K562 (cell line): ENCODE results near the gene PCED1B. TPM values are rescaled to one million over a fixed set of nuclear protein-coding genes. Genes with fewer than 3 reads are reported as not detected.
A peak's percentile ranks its signal among the peaks of the same experiment; 100 is the strongest.

Experiments used
- ATAC-seq: fragments of 200-7000 bp; cut with Tn5 transposase; 3 replicates; pipeline ENCODE4 v1.9.1; 2020; ENCODE audit warnings: moderate library complexity
- BruUV-seq: library from RNA; stranded (reverse); fragments of 400-500 nt; replicated peaks from 2 replicates; lab custom pipeline; 2021; lab: Mats Ljungman, UMichigan
- CTCF ChIA-PET: fragments of 300-600 bp; formaldehyde crosslinking; extraction: SDS; loops from one replicate; lab custom pipeline; 2021; ENCODE audit warnings: low intra/inter-chr PET ratio; lab: Yijun Ruan, JAX
- POLR2A ChIA-PET: fragments of 300-600, 350-650 bp; sonication (Branson Sonifier 250); formaldehyde crosslinking; extraction: SDS; loops from one replicate; lab custom pipeline; 2021; ENCODE audit warnings: antibody characterized with exemption, inconsistent platforms; lab: Yijun Ruan, JAX
- DNase-seq, 4 experiments: peaks; one replicate each; pipeline versions ENCODE4 v3.0.0 to v3.0.0-alpha.2; 2011 to 2018; ENCODE audit warnings: low spot score in 3 of 4, mixed read lengths in 3 of 4; ENCODE audit errors: extremely low read depth in 1 of 4
- FAIRE-seq: peaks from 2 replicates; lab custom pipeline; 2011; peaks lifted over from hg19 to GRCh38; lab: Jason Lieb, UNC
- H2AFZ ChIP-seq: 2 replicates; pipeline ENCODE4 v1.6.0; 2011; ENCODE audit warnings: low read depth, low read length, control low read depth, inconsistent platforms
- H3K27ac ChIP-seq: fragments of 200-600 bp; 3 replicates; pipeline ENCODE4 v1.8.0; 2011; ENCODE audit warnings: low read depth, mild to moderate bottlenecking, control low read depth, inconsistent platforms, low read length, moderate library complexity, mixed read lengths; ENCODE audit errors: extremely low read depth
- H3K27me3 ChIP-seq, 2 experiments: fragments of 300-600 bp in 1 of 2; 2 replicates in 1 of 2; 3 replicates in 1 of 2; pipeline versions ENCODE4 v1.6.0 to v1.8.0; 2011; ENCODE audit warnings: inconsistent platforms in 2 of 2, low read length in 2 of 2, mild to moderate bottlenecking in 1 of 2, mixed read lengths in 1 of 2, moderate library complexity in 1 of 2; ENCODE audit not compliant: control insufficient read depth in 2 of 2, insufficient read depth in 2 of 2
- H3K36me3 ChIP-seq: fragments of 300-600 bp; 3 replicates; pipeline ENCODE4 v1.8.0; 2011; ENCODE audit warnings: mild to moderate bottlenecking, low read length, inconsistent platforms; ENCODE audit not compliant: control insufficient read depth, insufficient read depth
- H3K4me1 ChIP-seq, 2 experiments: fragments of 200-600 bp in 1 of 2; replicated peaks in 1 of 2; 2 replicates in 1 of 2; 3 replicates in 1 of 2; pipeline versions ENCODE4 v1.5.1 to v1.8.0; 2011; ENCODE audit warnings: inconsistent platforms in 2 of 2, low read length in 2 of 2, mild to moderate bottlenecking in 1 of 2, mixed read lengths in 1 of 2, moderate library complexity in 1 of 2; ENCODE audit not compliant: control insufficient read depth in 2 of 2, insufficient read depth in 2 of 2
- H3K4me2 ChIP-seq: 2 replicates; pipeline ENCODE4 v1.6.1; 2011; ENCODE audit warnings: low read length, control low read depth, inconsistent platforms, mixed read lengths; ENCODE audit not compliant: insufficient read depth
- H3K4me3 ChIP-seq: fragments of 200-600 bp; sonication (generic), shearing (Covaris generic); 2 replicates; pipeline ENCODE4 v1.5.1; 2016; ENCODE audit warnings: control low read depth, inconsistent platforms
- H3K79me2 ChIP-seq: fragments of 200-600 bp; 3 replicates; pipeline ENCODE4 v1.8.0; 2011; ENCODE audit warnings: low read length, inconsistent platforms; ENCODE audit not compliant: control insufficient read depth, insufficient read depth
- H3K9ac ChIP-seq, 2 experiments: 2 replicates each; pipeline versions ENCODE4 v1.6.0 to v1.6.1; 2011; ENCODE audit warnings: low read depth in 2 of 2, low read length in 2 of 2, control low read depth in 1 of 2, inconsistent platforms in 1 of 2, mild to moderate bottlenecking in 1 of 2, mixed read lengths in 1 of 2; ENCODE audit not compliant: insufficient read depth in 1 of 2
- H3K9me1 ChIP-seq: one replicate; pipeline ENCODE4 v1.6.0; 2011; ENCODE audit warnings: inconsistent platforms, mild to moderate bottlenecking, low read length, moderate library complexity; ENCODE audit not compliant: control insufficient read depth, insufficient read depth
- H3K9me3 ChIP-seq: replicated peaks from 2 replicates; pipeline ENCODE4 v1.5.1; 2011; ENCODE audit warnings: low read depth, low read length, inconsistent platforms; ENCODE audit not compliant: control insufficient read depth, insufficient read depth
- H4K20me1 ChIP-seq: replicated peaks from 2 replicates; pipeline ENCODE4 v1.6.1; 2011; ENCODE audit warnings: low read length, inconsistent platforms, mixed read lengths; ENCODE audit not compliant: control insufficient read depth, insufficient read depth
- ARNT ChIP-seq, 2 experiments: fragments of 450-650 bp; IDR thresholded peaks; 2 replicates each; pipeline ENCODE4 v1.6.1; 2016; ENCODE audit warnings: mild to moderate bottlenecking in 1 of 2
- BCLAF1 ChIP-seq, 2 experiments: fragments of 450-650 bp in 1 of 2; IDR thresholded peaks; 2 replicates each; pipeline ENCODE4 v1.6.1; 2011 to 2017; ENCODE audit warnings: low read depth in 2 of 2, antibody characterized with exemption in 1 of 2, borderline replicate concordance in 1 of 2, low read length in 1 of 2, mild to moderate bottlenecking in 1 of 2, mixed read lengths in 1 of 2; ENCODE audit not compliant: control insufficient read depth in 1 of 2
- BDP1 ChIP-seq: IDR thresholded peaks from 3 replicates; pipeline ENCODE4 v1.6.1; 2011; ENCODE audit not compliant: insufficient read length, insufficient read depth
- CBX8 ChIP-seq: fragments of 200-600 bp; sonication (generic); IDR thresholded peaks from 2 replicates; pipeline ENCODE4 v1.6.1; 2012; ENCODE audit warnings: borderline replicate concordance, mixed run types, low read depth, mild to moderate bottlenecking, moderate library complexity, mixed read lengths, low read length, control low read depth, inconsistent platforms; ENCODE audit not compliant: poor library complexity, severe bottlenecking; ENCODE audit errors: extremely low read depth
- E2F4 ChIP-seq: sonication (generic); formaldehyde crosslinking; IDR thresholded peaks from 2 replicates; pipeline ENCODE4 v1.8.0; 2022; ENCODE audit warnings: mild to moderate bottlenecking, low read depth, missing genetic modification reagents
- FOXP1 ChIP-seq: sonication (generic); formaldehyde crosslinking; IDR thresholded peaks from 2 replicates; pipeline ENCODE4 v1.8.0; 2022; ENCODE audit warnings: mild to moderate bottlenecking, missing genetic modification reagents
- JUN ChIP-seq, 2 experiments: sonication (generic) in 1 of 2; formaldehyde crosslinking in 1 of 2; IDR thresholded peaks; 2 replicates each; pipeline versions ENCODE4 v1.6.1 to v1.8.0; 2012 to 2022; ENCODE audit warnings: borderline replicate concordance in 2 of 2, mild to moderate bottlenecking in 2 of 2, improper control_type of control experiment in 1 of 2, low read depth in 1 of 2, low read length in 1 of 2, missing genetic modification reagents in 1 of 2
- MCM2 ChIP-seq: fragments of 450-650 bp; IDR thresholded peaks from 2 replicates; pipeline ENCODE4 v1.6.1; 2017; ENCODE audit warnings: low read depth, mild to moderate bottlenecking
- MECOM ChIP-seq: fragments of 250-450 bp; sonication (Bioruptor Pico); IDR thresholded peaks from 2 replicates; pipeline ENCODE4 v1.8.0; 2022; ENCODE audit warnings: inconsistent platforms
- MEF2A ChIP-seq: IDR thresholded peaks from 2 replicates; pipeline ENCODE4 v1.6.1; 2011; ENCODE audit warnings: low read depth, mild to moderate bottlenecking, low read length, moderate library complexity; ENCODE audit not compliant: control insufficient read depth
- POLR2AphosphoS5 ChIP-seq: IDR thresholded peaks from 2 replicates; pipeline ENCODE4 v1.6.1; 2011; ENCODE audit warnings: mild to moderate bottlenecking, low read depth, low read length, moderate library complexity; ENCODE audit not compliant: control insufficient read depth, insufficient read depth
- SMARCC2 ChIP-seq: fragments of 450-650 bp; IDR thresholded peaks from 2 replicates; pipeline ENCODE4 v1.6.1; 2017; ENCODE audit warnings: antibody characterized with exemption, moderate library complexity, mild to moderate bottlenecking, low read depth
- WGBS: fragments of 100-300 bp; shearing (Covaris generic); methylation state at CpG from one replicate; pipeline ENCODE4 v1.1.6; 2016; ENCODE audit warnings: low coverage, mixed read lengths; ENCODE audit not compliant: insufficient coverage; ENCODE audit errors: missing lambda C conversion rate; 5-methylcytosine and 5-hydroxymethylcytosine counted together
- in situ Hi-C: fragments of 300-500 bp; cut with MboI; formaldehyde crosslinking; loops from 4 replicates; pipeline ENCODE4 v1.15.0; 2018; ENCODE audit warnings: inconsistent platforms, mixed read lengths
- intact Hi-C: fragments of 100-400 bp; cut with micrococcal nuclease; formaldehyde crosslinking; loops from 2 replicates; pipeline ENCODE4 v1.14.2; 2022
- polyA plus RNA-seq, 8 experiments: library from polyadenylated mRNA; depleted of rRNA in 4 of 8; stranded (reverse) in 5 of 8; unstranded in 3 of 8; fragments of >200 nt; fragmentation: Nextera tagmentation in 2 of 8; fragmentation: Illumina TruSeq in 1 of 8; extraction: Ambion mirVana in 2 of 8; extraction: Trizol in 1 of 8; gene quantifications; 2 replicates each; pipeline versions ENCODE4 v1.2.1 to v1.2.3, GENCODE V29; 2011 to 2014; ENCODE audit warnings: inconsistent platforms in 1 of 8, missing spikeins in 1 of 8
- total RNA-seq, 7 experiments: library from RNA; depleted of rRNA in 6 of 7; stranded (reverse); fragments of >200 nt in 6 of 7; fragmentation: Illumina TruSeq in 2 of 7; extraction: Trizol in 2 of 7; gene quantifications; 2 replicates each; pipeline versions ENCODE4 v1.2.1 to v1.2.3, GENCODE V29; 2011 to 2021; ENCODE audit warnings: low replicate concordance in 1 of 7
- TF ChIP-seq, protein P1 (sequence below), 2 experiments: fragments of 150-350 bp in 1 of 2; IDR thresholded peaks; 2 replicates each; pipeline ENCODE4 v1.6.1; 2012 to 2016; ENCODE audit warnings: low read depth in 2 of 2, low read length in 2 of 2, mild to moderate bottlenecking in 1 of 2, moderate library complexity in 1 of 2

The PCED1B gene
- total and polyA plus RNA-seq, 9 of the 15 experiments (the other 6 are each of a cell fraction or from before 2014, with no cell fraction given): 1.2 to 9.3 (median 2.5) TPM

- Histone ChIP-seq H3K9me1 (no peaks in the 10 kb centered on the region), H4K20me1 (no peaks in the 10 kb centered on the region), H3K4me2 (no peak overlapping the region), H3K27ac (no peak overlapping the region), H3K9ac (no peak overlapping the region), H3K79me2 (no peaks in the 10 kb centered on the region), H3K27me3 (no peaks in the 10 kb centered on the region; a peak in 1 of 5 replicates), H3K36me3 (no peaks in the 10 kb centered on the region), H3K4me3 (no peak overlapping the region), H2AFZ (peak overlapping the region; percentile 56), H3K9me3 (no peaks in the 10 kb centered on the region), H3K4me1 (peaks cover 7 to 19% of the 10 kb centered on the region in 2 experiments; a peak in 4 of 5 replicates)
- 68% methylated on average over 2 of the region's 2 CpGs for WGBS
- in situ Hi-C loops (no loop called here), intact Hi-C loops (loop anchor here (10.0 kb wide), 1 partner anchor 62 kb away; no protein-coding TSS in a partner anchor)
- no TSS peak for BruUV-seq
- FAIRE-seq (no peak), DNase-seq (no peak), ATAC-seq (peak; percentile 28)
- POLR2A ChIA-PET: interaction anchor here (1.5 kb wide), 1 partner anchor 27 kb away, joined by 4 read pairs; no protein-coding TSS in a partner anchor
- CTCF ChIA-PET: no interaction called here
- TF ChIP-seq ARNT (IDR thresholded peaks at IDR 0.05) (no peak), BCLAF1 (IDR thresholded peaks at IDR 0.05; ENCODE audit: borderline replicate concordance in 1 of 2, control insufficient read depth in 1 of 2, low read depth in 2 of 2, low read length in 1 of 2) (no peak), SMARCC2 (no peak), JUN (IDR thresholded peaks at IDR 0.05; ENCODE audit: borderline replicate concordance, low read depth, low read length) (no peak), JUN (CRISPR knock-in tag; IDR thresholded peaks at IDR 0.05; ENCODE audit: borderline replicate concordance) (no peak), E2F4 (CRISPR knock-in tag) (no peak), MECOM (no peak), POLR2AphosphoS5 (no peak), FOXP1 (CRISPR knock-in tag) (no peak), CBX8 (no peak), BDP1 (no peak), MCM2 (no peak), MEF2A (no peak)
- TF ChIP-seq, protein P1, sequence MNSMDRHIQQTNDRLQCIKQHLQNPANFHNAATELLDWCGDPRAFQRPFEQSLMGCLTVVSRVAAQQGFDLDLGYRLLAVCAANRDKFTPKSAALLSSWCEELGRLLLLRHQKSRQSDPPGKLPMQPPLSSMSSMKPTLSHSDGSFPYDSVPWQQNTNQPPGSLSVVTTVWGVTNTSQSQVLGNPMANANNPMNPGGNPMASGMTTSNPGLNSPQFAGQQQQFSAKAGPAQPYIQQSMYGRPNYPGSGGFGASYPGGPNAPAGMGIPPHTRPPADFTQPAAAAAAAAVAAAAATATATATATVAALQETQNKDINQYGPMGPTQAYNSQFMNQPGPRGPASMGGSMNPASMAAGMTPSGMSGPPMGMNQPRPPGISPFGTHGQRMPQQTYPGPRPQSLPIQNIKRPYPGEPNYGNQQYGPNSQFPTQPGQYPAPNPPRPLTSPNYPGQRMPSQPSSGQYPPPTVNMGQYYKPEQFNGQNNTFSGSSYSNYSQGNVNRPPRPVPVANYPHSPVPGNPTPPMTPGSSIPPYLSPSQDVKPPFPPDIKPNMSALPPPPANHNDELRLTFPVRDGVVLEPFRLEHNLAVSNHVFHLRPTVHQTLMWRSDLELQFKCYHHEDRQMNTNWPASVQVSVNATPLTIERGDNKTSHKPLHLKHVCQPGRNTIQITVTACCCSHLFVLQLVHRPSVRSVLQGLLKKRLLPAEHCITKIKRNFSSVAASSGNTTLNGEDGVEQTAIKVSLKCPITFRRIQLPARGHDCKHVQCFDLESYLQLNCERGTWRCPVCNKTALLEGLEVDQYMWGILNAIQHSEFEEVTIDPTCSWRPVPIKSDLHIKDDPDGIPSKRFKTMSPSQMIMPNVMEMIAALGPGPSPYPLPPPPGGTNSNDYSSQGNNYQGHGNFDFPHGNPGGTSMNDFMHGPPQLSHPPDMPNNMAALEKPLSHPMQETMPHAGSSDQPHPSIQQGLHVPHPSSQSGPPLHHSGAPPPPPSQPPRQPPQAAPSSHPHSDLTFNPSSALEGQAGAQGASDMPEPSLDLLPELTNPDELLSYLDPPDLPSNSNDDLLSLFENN (IDR thresholded peaks at IDR 0.05; ENCODE audit: low read depth in 2 of 2, low read length in 2 of 2): no peak
Measured at GRCh38 chr12:47242426-47242825, 163.0 kb downstream of the PCED1B start.
